Liver (tissue), 9 donors: ENCODE results near the gene TTYH3. TPM values are rescaled to one million over a fixed set of nuclear protein-coding genes. Genes with fewer than 3 reads are reported as not detected.

Experiments used
- DNase-seq: peaks from one replicate; pipeline ENCODE4 v3.0.0-alpha.2; 2017; ENCODE audit warnings: low spot score
- H3K27ac ChIP-seq, 2 donors: one replicate each; pipeline ENCODE4 v1.7.0; 2013; ENCODE audit warnings: inconsistent platforms in 2 of 2, low read length in 2 of 2, control low read depth in 1 of 2, low read depth in 1 of 2, mild to moderate bottlenecking in 1 of 2
- H3K27me3 ChIP-seq, 4 donors: one replicate each; pipeline versions ENCODE4 v1.6.1 to v1.7.0; 2013; ENCODE audit warnings: low read length in 3 of 4, inconsistent platforms in 1 of 4, mild to moderate bottlenecking in 1 of 4, moderate library complexity in 1 of 4; ENCODE audit not compliant: control insufficient read depth in 4 of 4, insufficient read depth in 4 of 4
- H3K36me3 ChIP-seq, 4 donors: one replicate each; pipeline versions ENCODE4 v1.6.1 to v1.7.0; 2013; ENCODE audit warnings: low read length in 3 of 4, mild to moderate bottlenecking in 3 of 4, low read depth in 1 of 4, moderate library complexity in 1 of 4; ENCODE audit not compliant: control insufficient read depth in 4 of 4, insufficient read depth in 3 of 4
- H3K4me1 ChIP-seq, 4 donors: one replicate each; pipeline versions ENCODE4 v1.6.1 to v1.7.0; 2013; ENCODE audit warnings: low read length in 3 of 4, mild to moderate bottlenecking in 3 of 4, moderate library complexity in 1 of 4; ENCODE audit not compliant: control insufficient read depth in 4 of 4, insufficient read depth in 4 of 4
- H3K4me3 ChIP-seq, 3 donors: one replicate each; pipeline versions ENCODE4 v1.6.1 to v1.7.0; 2013; ENCODE audit warnings: low read length in 3 of 3, control low read depth in 1 of 3, low read depth in 1 of 3, mild to moderate bottlenecking in 1 of 3
- H3K9ac ChIP-seq, 2 donors: one replicate each; pipeline ENCODE4 v1.7.0; 2013; ENCODE audit warnings: low read length in 2 of 2, mild to moderate bottlenecking in 2 of 2, moderate library complexity in 2 of 2, control low read depth in 1 of 2, low read depth in 1 of 2
- H3K9me3 ChIP-seq, 4 donors: one replicate each; pipeline versions ENCODE4 v1.6.1 to v1.7.0; 2013; ENCODE audit warnings: low read length in 3 of 4; ENCODE audit not compliant: control insufficient read depth in 4 of 4
- EGR1 ChIP-seq, 2 donors: IDR thresholded peaks; 2 replicates each; pipeline ENCODE4 v1.6.1; 2016 to 2018; ENCODE audit warnings: antibody characterized with exemption in 2 of 2, low read depth in 2 of 2
- FOXA1 ChIP-seq: IDR thresholded peaks from 2 replicates; pipeline ENCODE4 v1.6.1; 2016; ENCODE audit warnings: antibody characterized with exemption
- FOXA2 ChIP-seq: IDR thresholded peaks from 2 replicates; pipeline ENCODE4 v1.6.1; 2016; ENCODE audit warnings: antibody characterized with exemption
- GABPA ChIP-seq, 2 donors: IDR thresholded peaks in 1 of 2; conservative IDR thresholded peaks in 1 of 2; 2 replicates each; pipeline ENCODE4 v1.6.1; 2016; ENCODE audit warnings: antibody characterized with exemption in 2 of 2, mild to moderate bottlenecking in 1 of 2, moderate library complexity in 1 of 2
- HNF4A ChIP-seq, 2 donors: conservative IDR thresholded peaks; 2 replicates each; pipeline ENCODE4 v1.6.1; 2016; ENCODE audit warnings: antibody characterized with exemption in 2 of 2, mild to moderate bottlenecking in 2 of 2
- HNF4G ChIP-seq: IDR thresholded peaks from 2 replicates; pipeline ENCODE4 v1.6.1; 2016; ENCODE audit warnings: antibody characterized with exemption
- JUND ChIP-seq, 2 donors: IDR thresholded peaks; 2 replicates each; pipeline ENCODE4 v1.6.1; 2016; ENCODE audit warnings: antibody characterized with exemption in 2 of 2
- RAD21 ChIP-seq, 2 donors: IDR thresholded peaks; 2 replicates each; pipeline ENCODE4 v1.6.1; 2016; ENCODE audit warnings: antibody characterized with exemption in 2 of 2, mild to moderate bottlenecking in 2 of 2
- RXRA ChIP-seq, 2 donors: IDR thresholded peaks; 2 replicates each; pipeline ENCODE4 v1.6.1; 2017 to 2018; ENCODE audit warnings: antibody characterized with exemption in 2 of 2, mild to moderate bottlenecking in 1 of 2
- SP1 ChIP-seq: IDR thresholded peaks from 2 replicates; pipeline ENCODE4 v1.6.1; 2018; ENCODE audit warnings: antibody characterized with exemption, mild to moderate bottlenecking
- TAF1 ChIP-seq: conservative IDR thresholded peaks from 2 replicates; pipeline ENCODE4 v1.6.1; 2016; ENCODE audit warnings: antibody characterized with exemption, mild to moderate bottlenecking
- YY1 ChIP-seq: IDR thresholded peaks from 2 replicates; pipeline ENCODE4 v1.6.1; 2016; ENCODE audit warnings: antibody characterized with exemption, mild to moderate bottlenecking
- WGBS: extraction: QIAGEN DNeasy Blood & Tissue Kit; methylation state at CpG from one replicate; pipeline ENCODE4 v1.1.7; 2013; 5-methylcytosine and 5-hydroxymethylcytosine counted together
- polyA plus RNA-seq, 2 donors: library from polyadenylated mRNA; stranded (reverse) in 1 of 2; unstranded in 1 of 2; fragments of 200-250 nt in 1 of 2; fragments of >200 nt in 1 of 2; fragmentation: Nextera tagmentation in 1 of 2; extraction: Ambion mirVana in 1 of 2; gene quantifications; one replicate each; pipeline versions ENCODE4 v1.2.1 to v1.2.3, GENCODE V29; 2013 to 2015
- total RNA-seq, 2 donors: library from RNA; depleted of rRNA; stranded (reverse); fragments of >200 nt; gene quantifications; one replicate each; pipeline ENCODE4 v1.2.3, GENCODE V29; 2014
- TF ChIP-seq, protein P1 (sequence below): IDR thresholded peaks from 2 replicates; pipeline ENCODE4 v1.6.1; 2016; ENCODE audit warnings: antibody characterized with exemption
- TF ChIP-seq, protein P2 (sequence below): IDR thresholded peaks from 2 replicates; pipeline ENCODE4 v1.6.1; 2016; ENCODE audit warnings: antibody characterized with exemption
- TF ChIP-seq, protein P3 (sequence below): IDR thresholded peaks from 2 replicates; pipeline ENCODE4 v1.6.1; 2016; ENCODE audit warnings: antibody characterized with exemption
- TF ChIP-seq, protein P4 (sequence below): fragments of 150-350 bp; IDR thresholded peaks from 2 replicates; pipeline ENCODE4 v1.5.1; 2017; ENCODE audit warnings: improper control_type of control experiment, low read depth, low read length; ENCODE audit not compliant: missing input control
- donor health status: healthy.
- donor health status: healthy.
- donor health status: healthy.
- donor health status: healthy.
- donor health status: healthy.

TTYH3 gene
- total and polyA plus RNA-seq, 4 donors, result 8.2 to 19.6 (median 17.4) TPM

DNA sequence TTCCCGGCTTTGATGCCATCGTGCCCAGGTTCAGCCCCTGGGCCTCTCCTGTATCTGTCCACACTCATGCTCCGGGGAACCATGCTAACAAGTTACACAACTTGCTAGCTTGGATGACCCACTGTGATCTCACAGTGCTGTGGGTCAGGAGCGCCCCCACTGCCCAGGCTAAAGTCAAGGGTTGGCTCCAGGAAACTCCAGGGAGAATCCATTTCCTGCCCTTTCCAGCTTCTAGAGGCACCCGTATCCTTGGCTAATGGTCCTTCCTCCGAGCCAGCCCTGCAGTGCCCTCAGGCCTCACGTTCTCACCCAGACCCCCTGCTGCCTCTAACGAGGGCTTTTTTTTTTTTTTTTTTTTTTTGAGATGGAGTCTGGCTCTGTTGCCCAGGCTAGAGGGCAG, 75.7 kb downstream of the TTYH3 start:
- Histone ChIP-seq H3K27me3 (no peaks in the 10 kb centered on the region), H3K27ac (no peak overlapping the region), H3K9me3 (no peaks in the 10 kb centered on the region), H3K36me3 (no peaks in the 10 kb centered on the region), H3K9ac (no peak overlapping the region), H3K4me3 (no peak overlapping the region), H3K4me1 (peaks cover 0 to 11% (median 5%) of the 10 kb centered on the region in 4 donors)
- no peak for DNase-seq
- no peak for TF ChIP-seq YY1
- no peak for TF ChIP-seq RAD21 (IDR thresholded peaks at IDR 0.05)
- no peak for TF ChIP-seq EGR1 (IDR thresholded peaks at IDR 0.05; ENCODE audit: low read depth in 2 of 2)
- TF ChIP-seq, protein P1, sequence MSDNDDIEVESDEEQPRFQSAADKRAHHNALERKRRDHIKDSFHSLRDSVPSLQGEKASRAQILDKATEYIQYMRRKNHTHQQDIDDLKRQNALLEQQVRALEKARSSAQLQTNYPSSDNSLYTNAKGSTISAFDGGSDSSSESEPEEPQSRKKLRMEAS, result no peak
- TF ChIP-seq, protein P2, sequence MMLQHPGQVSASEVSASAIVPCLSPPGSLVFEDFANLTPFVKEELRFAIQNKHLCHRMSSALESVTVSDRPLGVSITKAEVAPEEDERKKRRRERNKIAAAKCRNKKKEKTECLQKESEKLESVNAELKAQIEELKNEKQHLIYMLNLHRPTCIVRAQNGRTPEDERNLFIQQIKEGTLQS, result no peak
- TF ChIP-seq, protein P3, sequence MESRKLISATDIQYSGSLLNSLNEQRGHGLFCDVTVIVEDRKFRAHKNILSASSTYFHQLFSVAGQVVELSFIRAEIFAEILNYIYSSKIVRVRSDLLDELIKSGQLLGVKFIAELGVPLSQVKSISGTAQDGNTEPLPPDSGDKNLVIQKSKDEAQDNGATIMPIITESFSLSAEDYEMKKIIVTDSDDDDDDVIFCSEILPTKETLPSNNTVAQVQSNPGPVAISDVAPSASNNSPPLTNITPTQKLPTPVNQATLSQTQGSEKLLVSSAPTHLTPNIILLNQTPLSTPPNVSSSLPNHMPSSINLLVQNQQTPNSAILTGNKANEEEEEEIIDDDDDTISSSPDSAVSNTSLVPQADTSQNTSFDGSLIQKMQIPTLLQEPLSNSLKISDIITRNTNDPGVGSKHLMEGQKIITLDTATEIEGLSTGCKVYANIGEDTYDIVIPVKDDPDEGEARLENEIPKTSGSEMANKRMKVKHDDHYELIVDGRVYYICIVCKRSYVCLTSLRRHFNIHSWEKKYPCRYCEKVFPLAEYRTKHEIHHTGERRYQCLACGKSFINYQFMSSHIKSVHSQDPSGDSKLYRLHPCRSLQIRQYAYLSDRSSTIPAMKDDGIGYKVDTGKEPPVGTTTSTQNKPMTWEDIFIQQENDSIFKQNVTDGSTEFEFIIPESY, result no peak
- TF ChIP-seq, protein P4, sequence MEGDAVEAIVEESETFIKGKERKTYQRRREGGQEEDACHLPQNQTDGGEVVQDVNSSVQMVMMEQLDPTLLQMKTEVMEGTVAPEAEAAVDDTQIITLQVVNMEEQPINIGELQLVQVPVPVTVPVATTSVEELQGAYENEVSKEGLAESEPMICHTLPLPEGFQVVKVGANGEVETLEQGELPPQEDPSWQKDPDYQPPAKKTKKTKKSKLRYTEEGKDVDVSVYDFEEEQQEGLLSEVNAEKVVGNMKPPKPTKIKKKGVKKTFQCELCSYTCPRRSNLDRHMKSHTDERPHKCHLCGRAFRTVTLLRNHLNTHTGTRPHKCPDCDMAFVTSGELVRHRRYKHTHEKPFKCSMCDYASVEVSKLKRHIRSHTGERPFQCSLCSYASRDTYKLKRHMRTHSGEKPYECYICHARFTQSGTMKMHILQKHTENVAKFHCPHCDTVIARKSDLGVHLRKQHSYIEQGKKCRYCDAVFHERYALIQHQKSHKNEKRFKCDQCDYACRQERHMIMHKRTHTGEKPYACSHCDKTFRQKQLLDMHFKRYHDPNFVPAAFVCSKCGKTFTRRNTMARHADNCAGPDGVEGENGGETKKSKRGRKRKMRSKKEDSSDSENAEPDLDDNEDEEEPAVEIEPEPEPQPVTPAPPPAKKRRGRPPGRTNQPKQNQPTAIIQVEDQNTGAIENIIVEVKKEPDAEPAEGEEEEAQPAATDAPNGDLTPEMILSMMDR, result no peak
- TF ChIP-seq JUND (IDR thresholded peaks at IDR 0.05), result no peak
- no peak for TF ChIP-seq FOXA2
- TF ChIP-seq HNF4A (conservative IDR thresholded peaks at IDR 0.05), result no peak
- no peak for TF ChIP-seq GABPA (IDR thresholded peaks at IDR 0.05 in 1 of 2, conservative IDR thresholded peaks at IDR 0.05 in 1 of 2)
- WGBS, result 70% methylated on average over 8 of the region's 8 CpGs

DNA sequence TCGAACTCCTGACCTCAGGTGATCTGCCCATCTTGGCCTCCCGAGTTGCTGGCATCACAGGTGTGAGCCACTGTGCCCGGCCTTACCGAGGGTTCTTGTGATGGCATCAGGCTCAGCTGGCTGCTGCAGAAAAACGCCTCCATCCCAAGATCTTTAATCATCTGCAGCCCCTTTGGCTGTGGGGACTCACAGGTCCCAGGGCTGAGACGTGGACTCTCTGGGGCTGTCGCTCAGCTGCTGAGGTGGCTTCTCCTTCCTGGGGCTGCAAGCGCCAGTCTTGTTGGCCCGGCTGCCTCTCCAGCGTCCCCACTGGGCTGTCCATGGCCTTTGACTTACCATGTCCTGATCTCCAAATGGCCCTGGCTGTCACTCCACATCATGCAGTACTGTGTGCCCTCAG, 76.3 kb downstream of the TTYH3 start:
- Histone ChIP-seq H3K36me3 (no peaks in the 10 kb centered on the region), H3K4me1 (peaks cover 0 to 11% (median 3%) of the 10 kb centered on the region in 4 donors), H3K9ac (no peak overlapping the region), H3K9me3 (no peaks in the 10 kb centered on the region), H3K27me3 (no peaks in the 10 kb centered on the region), H3K4me3 (no peak overlapping the region), H3K27ac (no peak overlapping the region)
- TF ChIP-seq TAF1, result no peak
- no peak for TF ChIP-seq HNF4G
- no peak for TF ChIP-seq EGR1 (IDR thresholded peaks at IDR 0.05; ENCODE audit: low read depth in 2 of 2)
- TF ChIP-seq, protein P3, result no peak
- TF ChIP-seq, protein P1, result no peak
- TF ChIP-seq HNF4A (conservative IDR thresholded peaks at IDR 0.05), result no peak
- no peak for TF ChIP-seq FOXA2
- TF ChIP-seq, protein P4, result no peak
- TF ChIP-seq SP1, result no peak
- no peak for TF ChIP-seq FOXA1
- no peak for TF ChIP-seq RAD21 (IDR thresholded peaks at IDR 0.05)
- TF ChIP-seq RXRA (IDR thresholded peaks at IDR 0.05), result no peak
- DNase-seq, result no peak
- 95% methylated on average over 10 of the region's 10 CpGs for WGBS
